HG03064 (cell line): Measurements from ENCODE around the gene SPNS3.

Experiments
- ATAC-seq: cut with Tn5 transposase; IDR thresholded peaks from one replicate; pipeline ENCODE4 v1.9.1; 2021; ENCODE audit warnings: low read depth; ENCODE audit not compliant: unreplicated experiment

The SPNS3 gene

GRCh38 chr17:4463818-4464476, 30.2 kb downstream of the SPNS3 start:
- ATAC-seq = no peak

GRCh38 chr17:4465786-4466185, 32.0 kb downstream of the SPNS3 start:
- ATAC-seq = no peak

GRCh38 chr17:4467287-4467686, 33.5 kb downstream of the SPNS3 start:
- ATAC-seq = no peak

GRCh38 chr17:4469552-4469951, 35.8 kb downstream of the SPNS3 start:
- ATAC-seq = no peak

- ATAC-seq = no peak
Measured at GRCh38 chr17:4472286-4472685, 38.5 kb downstream of the SPNS3 start.

GRCh38 chr17:4474093-4474492, 40.4 kb downstream of the SPNS3 start:
- ATAC-seq = no peak

- no peak for ATAC-seq
Measured at GRCh38 chr17:4475001-4475400, 41.3 kb downstream of the SPNS3 start.

GRCh38 chr17:4475463-4475862, 41.7 kb downstream of the SPNS3 start:
- no peak for ATAC-seq

- no peak for ATAC-seq
Measured at GRCh38 chr17:4476017-4476416, 42.3 kb downstream of the SPNS3 start.

- no peak for ATAC-seq
Measured at GRCh38 chr17:4476511-4477070, 42.9 kb downstream of the SPNS3 start.

- no peak for ATAC-seq
Measured at GRCh38 chr17:4477255-4477791, 43.6 kb downstream of the SPNS3 start.

- ATAC-seq = no peak
Measured at GRCh38 chr17:4478318-4478830, 44.6 kb downstream of the SPNS3 start.

GRCh38 chr17:4479340-4479981, 45.7 kb downstream of the SPNS3 start:
- no peak for ATAC-seq

GRCh38 chr17:4479982-4480751, 46.4 kb downstream of the SPNS3 start:
- no peak for ATAC-seq

GRCh38 chr17:4480929-4481898, 47.5 kb downstream of the SPNS3 start:
- no peak for ATAC-seq

- ATAC-seq = no peak
Measured at GRCh38 chr17:4482338-4483011, 48.7 kb downstream of the SPNS3 start.

GRCh38 chr17:4483012-4483840, 49.5 kb downstream of the SPNS3 start:
- ATAC-seq = no peak
